ENCODE measurements around the gene CADM4.

- TF ChIP-seq CTCF (IDR thresholded peaks at IDR 0.05): no peak
- TF ChIP-seq EZH2phosphoT487 (IDR thresholded peaks at IDR 0.05): no peak
Observed at GRCh38 chr19:43688059-43688701, 48.5 kb upstream of the CADM4 start.

Data from neural progenitor cell (in vitro differentiated cells).